ENCODE data around the gene CDPF1.

- TF ChIP-seq, protein P1, sequence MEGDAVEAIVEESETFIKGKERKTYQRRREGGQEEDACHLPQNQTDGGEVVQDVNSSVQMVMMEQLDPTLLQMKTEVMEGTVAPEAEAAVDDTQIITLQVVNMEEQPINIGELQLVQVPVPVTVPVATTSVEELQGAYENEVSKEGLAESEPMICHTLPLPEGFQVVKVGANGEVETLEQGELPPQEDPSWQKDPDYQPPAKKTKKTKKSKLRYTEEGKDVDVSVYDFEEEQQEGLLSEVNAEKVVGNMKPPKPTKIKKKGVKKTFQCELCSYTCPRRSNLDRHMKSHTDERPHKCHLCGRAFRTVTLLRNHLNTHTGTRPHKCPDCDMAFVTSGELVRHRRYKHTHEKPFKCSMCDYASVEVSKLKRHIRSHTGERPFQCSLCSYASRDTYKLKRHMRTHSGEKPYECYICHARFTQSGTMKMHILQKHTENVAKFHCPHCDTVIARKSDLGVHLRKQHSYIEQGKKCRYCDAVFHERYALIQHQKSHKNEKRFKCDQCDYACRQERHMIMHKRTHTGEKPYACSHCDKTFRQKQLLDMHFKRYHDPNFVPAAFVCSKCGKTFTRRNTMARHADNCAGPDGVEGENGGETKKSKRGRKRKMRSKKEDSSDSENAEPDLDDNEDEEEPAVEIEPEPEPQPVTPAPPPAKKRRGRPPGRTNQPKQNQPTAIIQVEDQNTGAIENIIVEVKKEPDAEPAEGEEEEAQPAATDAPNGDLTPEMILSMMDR (IDR thresholded peaks at IDR 0.05; ENCODE audit: insufficient read depth, low read depth, low read length) = no peak
- TF ChIP-seq EZH2 (IDR thresholded peaks at IDR 0.05; ENCODE audit: insufficient read depth, low read length) = no peak
Observed at GRCh38 chr22:46203601-46203980, 46.5 kb downstream of the CDPF1 start.
